Measurements from ENCODE around the gene SCART1.

DNA sequence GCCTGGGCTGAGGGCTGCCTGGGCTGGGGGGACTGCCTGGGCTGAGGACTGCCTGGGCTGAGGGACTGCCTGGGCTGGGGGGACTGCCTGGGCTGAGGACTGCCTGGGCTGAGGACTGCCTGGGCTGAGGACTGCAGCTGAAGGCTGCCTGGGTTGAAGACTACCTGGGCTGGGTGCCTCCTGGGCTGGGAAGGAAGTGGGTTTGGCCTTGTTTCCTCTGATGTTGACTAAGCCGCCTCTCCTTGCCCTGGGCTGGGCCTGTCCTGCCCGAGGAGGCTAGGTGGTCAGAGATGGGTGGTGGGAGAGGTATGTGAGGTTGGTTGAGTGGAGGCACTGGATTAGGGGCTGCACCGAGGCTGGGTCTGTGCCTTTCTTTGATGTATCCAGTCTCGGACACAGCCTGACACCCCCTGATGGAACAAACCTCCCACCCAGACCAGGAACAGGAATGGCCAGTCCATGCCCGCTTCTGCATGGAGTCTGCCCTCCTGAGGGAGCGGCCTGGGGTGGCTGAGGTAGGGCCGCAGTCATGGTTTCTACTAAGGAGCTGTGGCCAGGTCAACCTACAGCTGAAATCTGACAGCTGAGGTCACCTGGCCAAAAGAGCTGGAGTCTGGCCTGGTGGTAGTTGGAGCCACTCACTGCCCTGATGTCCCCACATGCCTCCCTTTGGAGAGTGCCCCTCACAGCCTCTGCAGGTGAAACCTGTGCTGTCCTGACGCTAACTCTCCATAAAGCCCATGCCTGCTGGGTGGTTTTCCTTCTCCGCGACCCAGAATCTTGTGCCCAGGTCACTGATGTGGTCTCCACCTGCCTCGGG lies 22.3 kb downstream of the SCART1 start:
- TF ChIP-seq, protein P1, sequence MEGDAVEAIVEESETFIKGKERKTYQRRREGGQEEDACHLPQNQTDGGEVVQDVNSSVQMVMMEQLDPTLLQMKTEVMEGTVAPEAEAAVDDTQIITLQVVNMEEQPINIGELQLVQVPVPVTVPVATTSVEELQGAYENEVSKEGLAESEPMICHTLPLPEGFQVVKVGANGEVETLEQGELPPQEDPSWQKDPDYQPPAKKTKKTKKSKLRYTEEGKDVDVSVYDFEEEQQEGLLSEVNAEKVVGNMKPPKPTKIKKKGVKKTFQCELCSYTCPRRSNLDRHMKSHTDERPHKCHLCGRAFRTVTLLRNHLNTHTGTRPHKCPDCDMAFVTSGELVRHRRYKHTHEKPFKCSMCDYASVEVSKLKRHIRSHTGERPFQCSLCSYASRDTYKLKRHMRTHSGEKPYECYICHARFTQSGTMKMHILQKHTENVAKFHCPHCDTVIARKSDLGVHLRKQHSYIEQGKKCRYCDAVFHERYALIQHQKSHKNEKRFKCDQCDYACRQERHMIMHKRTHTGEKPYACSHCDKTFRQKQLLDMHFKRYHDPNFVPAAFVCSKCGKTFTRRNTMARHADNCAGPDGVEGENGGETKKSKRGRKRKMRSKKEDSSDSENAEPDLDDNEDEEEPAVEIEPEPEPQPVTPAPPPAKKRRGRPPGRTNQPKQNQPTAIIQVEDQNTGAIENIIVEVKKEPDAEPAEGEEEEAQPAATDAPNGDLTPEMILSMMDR (IDR thresholded peaks at IDR 0.05): no peak
- TF ChIP-seq EP300 (IDR thresholded peaks at IDR 0.05) (no peak), POLR2AphosphoS5 (IDR thresholded peaks at IDR 0.05) (no peak), POLR2A (IDR thresholded peaks at IDR 0.05) (no peak)
